GM19455 (cell line): ENCODE measurements around the gene DGKZ.

Experiments
- ATAC-seq: cut with Tn5 transposase; IDR thresholded peaks from one replicate; pipeline ENCODE4 v1.9.1; 2021; ENCODE audit not compliant: unreplicated experiment

Gene DGKZ

DNA sequence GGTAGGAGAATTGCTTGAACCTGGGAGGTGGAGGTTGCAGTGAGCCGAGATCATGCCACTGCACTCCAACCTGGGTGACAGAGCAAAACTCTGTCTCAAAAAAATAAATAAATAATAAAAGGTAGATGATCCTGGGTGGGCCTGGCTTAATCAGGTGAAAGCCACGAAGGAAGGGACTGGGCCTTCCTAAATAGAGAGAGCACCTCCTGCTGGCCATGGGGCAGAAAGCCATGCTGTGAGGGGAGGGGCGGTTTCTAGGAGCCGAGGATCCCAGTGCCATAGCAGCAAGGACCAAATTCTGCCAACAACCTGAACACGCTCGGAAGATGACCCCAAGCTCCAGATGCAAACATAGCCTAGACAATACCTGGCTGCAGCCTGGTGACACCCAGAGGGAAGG, 24.5 kb upstream of the DGKZ start:
- ATAC-seq, result no peak

DNA sequence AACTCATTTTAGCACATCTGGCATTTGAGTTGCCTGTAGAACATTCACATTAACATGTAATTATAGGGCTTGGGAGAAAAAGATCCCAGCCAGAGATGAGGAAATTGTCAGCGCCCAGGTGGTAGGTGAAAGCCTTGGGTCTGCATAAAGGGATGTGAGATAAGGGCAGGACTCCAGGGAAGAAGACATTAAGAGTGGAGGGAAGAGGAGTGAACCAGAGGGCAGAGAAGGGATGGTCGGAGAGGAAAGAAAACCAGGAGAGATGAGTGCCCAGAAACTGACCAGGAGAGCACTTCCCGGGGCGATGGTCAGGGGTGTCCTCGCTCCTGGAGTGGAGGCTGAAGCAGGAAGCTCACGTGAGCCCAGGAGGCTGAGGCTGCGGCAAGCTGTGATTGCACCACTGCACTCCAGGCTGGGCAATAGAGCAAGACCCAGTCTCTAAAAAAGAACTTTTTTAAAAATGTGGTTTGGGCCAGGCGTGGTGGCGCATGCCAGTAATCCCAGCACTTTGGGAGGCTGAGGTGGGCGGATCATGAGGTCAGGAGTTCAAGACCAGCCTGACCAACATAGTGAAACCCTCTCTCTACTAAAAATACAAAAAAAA, 20.3 kb upstream of the DGKZ start:
- ATAC-seq, result no peak

DNA sequence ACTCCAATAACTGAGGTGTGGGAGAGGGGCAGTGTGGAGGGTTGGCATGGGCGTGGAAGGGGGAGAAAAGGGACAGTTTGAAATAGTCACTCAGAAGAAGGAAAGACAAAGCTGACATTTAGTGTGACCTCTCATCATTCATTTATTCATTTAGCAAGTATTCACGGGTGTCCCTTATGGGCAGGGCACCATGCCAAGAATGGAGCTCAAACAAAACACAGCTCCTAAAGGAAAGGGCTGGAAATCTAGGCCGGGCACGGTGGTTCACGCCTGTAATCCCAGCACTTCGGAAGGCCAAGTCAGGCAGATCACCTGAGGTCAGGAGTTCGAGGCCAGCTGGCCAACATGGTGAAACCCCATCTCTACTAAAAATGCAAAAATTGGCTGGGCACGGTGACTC, 19.4 kb upstream of the DGKZ start:
- ATAC-seq, result no peak

DNA sequence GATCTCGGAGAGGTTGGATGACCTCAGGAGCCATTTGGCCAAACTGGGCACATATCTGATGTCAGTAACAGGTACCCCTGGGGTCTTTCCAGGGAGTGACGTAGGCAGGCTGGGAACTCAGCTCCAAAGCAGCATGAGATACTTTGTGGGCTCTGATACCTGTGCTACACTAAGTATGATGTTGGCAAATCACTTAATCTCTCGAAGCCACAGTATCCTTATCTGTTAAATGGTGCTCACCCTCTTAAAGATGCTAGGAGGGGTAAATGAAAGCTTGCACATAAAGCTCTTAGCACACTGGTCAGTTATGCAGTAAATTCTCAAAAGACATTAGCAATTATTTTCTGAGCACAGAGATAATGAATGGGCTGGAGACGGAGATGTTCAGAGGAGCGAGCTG, 17.1 kb upstream of the DGKZ start:
- ATAC-seq, result no peak

DNA sequence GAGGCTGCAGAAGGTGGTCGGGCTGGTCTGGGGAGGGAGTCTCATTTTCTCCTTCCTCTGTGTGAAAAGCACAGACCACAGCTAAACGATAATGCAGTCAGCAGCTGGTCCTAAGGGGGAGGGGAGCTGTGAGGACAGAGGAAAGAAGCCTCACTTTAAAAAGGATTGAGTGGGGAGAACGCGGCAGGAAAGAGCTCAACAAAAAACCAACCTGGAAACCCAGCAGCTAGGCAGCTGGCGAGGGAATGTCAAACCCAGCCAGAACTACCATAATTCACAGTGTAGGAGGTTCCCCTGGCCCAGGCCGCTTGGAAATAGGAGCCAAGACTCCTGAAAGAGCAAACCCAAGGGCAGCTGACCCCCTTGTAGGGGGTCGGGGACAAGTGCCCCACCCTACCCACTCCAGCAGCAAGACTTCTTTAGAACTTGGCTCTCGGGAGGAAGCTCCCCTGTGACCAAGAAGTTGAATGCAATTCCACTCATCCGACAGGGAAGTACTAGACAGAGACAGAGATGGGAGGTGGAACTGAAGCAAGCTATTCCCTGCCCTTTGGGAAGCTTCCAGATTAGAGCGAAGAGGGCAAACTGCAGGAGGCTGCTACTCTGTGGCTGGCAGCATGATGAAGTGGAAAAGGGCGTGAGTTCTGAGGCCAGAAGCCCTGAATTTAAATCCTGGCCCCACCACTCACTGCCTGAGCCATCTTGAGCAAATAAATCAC, 16.5 kb upstream of the DGKZ start:
- ATAC-seq, result no peak

DNA sequence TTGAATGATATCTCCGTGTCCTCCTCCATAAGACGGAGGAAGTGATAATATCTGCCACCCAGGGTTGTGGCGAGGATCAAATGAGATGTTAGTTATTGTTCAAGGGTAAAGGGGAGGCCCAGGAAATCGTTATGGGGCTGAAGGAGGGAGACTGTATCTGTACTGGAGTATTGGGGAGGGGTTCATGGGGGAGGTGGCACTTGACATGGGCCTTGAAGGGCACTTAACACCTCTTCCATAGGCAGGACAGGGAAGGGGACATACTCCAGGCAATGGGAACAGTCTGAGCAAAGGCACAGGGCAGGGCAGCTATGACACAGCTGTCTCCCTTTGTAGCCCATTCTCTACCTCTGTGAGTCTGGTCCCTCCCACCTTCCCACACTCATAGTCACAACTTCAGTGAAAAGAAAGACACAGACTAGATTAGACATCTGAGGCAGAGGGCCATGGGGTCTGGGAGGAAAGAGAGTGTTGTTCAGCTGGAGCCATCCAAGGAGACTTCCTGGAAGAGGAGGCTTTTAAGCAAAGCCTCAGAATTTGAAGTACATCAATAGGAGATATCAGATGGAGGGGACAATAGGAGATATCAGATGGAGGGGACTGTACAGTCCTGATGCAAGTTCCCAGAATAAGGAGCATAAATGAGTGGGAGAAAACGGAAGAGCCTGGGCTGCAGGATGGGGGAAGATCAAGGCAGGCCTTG, 15.8 kb upstream of the DGKZ start:
- no peak for ATAC-seq

DNA sequence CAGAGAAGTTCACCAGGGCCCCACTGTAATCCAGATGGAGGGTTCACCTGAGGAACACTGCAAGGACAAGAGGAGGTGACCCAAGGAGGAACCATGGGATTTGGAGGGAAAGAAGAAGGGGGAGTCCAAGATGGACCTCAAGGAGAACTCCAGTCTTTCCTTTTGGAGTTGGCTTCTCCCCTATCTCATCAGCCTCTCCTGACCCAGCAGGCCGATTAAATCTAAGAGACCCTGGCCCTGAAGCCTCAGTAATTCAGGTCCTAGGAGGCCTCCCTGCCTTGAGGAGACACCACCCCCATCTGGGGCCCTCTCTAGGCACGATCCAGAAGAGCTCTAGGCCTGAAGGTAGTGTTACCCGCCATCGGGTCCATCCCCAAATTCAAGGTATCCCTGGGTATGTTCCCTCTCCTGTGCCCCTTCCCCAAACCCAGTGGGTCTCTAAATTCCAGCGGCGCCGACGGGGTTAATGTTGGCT, 15.1 kb upstream of the DGKZ start:
- ATAC-seq, result no peak

DNA sequence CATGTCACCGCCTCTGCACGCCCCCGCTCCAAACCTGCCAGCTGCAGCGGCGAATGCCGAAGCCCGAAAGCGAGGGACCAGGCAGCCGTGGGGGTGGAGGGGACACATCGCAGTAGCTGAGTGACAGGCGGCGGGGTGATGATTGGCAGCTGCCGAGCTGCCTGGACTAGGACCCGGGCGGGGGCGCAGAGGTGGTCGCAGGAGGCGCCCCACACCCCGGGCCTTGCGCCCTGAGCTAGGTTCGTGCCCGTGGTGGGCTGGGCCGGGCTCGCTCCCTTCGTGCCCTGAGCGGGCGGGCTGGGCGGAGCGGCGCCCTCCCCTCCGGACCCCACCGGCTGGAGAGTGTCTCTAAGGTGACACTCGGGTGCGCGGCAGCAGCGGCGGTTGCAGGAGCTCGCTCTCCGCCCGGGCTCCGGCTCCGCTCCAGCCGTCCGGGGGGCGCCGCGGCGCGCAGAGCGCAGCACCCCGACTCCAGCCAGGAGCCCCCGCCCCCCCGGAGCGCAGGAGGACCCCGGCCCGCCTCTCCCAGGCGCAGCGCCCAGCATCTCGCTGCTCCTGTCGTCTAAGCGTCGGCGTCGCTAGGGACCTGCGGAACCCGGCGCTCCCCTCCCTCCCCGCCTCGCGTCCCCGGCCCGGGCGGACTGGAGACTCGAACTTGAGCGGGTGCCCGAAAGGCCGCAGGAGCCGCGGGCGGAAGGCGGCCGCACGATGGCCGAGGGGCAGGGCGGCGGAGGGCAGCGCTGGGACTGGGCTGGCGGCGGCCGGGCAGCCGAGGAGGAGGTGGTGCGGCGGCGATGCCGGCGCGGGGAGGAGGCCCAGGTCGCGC, 14.5 kb upstream of the DGKZ start:
- no peak for ATAC-seq

DNA sequence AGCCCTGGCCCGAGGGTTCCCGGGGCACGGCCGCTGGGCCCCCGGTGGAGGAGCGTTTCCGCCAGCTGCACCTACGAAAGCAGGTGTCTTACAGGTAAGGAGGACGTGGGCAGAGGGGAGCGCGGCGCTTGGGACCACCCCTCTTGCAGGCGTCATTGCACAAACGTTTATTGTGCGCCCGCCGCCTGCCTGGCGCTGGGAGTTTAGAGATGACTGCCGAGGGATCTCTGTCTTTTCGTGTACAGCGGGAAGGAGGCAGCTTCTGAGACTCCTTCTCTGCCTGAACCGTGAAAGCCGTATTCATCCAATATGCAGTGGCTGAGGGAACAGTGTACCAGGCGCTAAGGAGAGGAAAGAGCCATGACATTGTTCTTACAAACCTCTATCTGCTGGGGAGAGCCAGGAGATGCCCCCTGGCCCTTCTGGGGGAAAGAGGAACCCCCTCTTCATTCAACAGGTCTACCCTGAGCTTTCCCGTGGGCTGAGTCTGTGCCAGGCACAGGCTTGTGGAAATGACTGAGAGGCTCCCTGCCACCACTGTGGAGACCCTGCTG, 13.8 kb upstream of the DGKZ start:
- ATAC-seq, result no peak

DNA sequence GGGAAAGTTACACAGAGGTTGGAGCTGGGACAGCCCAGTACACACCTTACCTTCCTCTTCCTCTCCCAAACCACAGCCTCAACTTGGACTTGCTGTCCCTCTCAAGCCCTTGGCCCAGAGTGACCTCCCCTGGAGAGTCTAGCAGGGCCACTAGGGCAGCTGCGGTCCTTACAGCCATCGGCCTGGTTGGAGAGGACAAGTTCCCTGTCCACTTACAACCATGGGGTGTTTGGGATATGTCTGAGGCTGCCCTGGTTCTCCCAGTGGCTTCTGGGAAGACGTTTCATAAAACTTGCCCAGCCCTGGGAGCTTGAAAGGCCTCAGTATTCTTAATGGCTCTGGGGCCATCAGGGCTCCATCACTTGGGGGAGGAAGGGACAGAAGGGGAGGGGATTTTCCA, 13.1 kb upstream of the DGKZ start:
- no peak for ATAC-seq

DNA sequence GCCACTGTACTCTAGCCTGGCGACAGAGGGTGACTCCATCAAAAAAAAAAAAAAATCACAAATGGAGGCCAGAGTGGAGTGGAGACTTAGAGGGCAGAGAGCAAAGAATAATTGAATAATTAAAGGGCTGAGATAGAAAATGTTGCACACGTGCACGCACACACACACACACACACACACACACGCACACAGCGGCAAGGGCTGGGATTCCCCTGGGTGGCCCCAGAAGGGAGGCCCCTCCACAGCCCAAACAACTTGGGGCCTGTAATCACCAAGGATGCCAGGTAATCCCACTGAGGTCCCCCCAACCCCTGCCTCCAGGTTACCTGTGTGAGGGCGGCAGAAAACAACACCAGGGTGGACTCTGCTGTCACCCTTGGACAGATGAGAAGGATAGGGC, 12.0 kb upstream of the DGKZ start:
- ATAC-seq, result no peak

DNA sequence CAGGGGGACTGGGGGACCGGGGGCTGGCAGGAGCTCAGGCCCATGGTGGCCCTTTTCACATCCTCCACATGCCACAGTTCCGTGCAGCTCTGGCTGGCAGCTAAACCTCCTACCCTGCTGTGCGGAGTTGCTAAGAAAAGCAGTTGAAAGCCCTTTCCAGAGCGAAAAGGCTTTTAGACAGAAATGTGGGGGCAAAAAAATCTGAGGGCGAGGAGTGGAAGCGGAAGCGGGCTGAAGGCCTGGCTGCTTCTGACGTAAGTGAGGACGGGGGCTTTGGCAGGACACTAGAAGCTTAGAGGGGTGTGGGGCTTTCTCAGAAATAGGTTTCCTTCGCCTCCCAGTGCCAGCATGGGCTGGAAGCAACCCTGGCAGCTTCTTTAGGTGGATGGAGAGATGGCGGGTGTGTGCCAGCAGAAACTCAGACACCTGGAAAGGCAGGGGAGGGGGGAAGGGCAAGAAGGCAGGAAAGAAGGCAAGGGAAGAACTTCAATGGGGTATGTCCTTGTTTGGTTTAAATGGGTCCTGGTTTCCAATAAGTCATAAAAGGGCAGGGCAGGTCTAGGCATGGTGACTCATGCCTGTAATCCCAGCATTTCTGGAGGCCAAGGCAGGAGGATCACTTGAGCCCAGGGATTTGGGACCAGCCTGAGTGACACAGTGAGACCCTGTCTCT, 11.2 kb upstream of the DGKZ start:
- no peak for ATAC-seq

DNA sequence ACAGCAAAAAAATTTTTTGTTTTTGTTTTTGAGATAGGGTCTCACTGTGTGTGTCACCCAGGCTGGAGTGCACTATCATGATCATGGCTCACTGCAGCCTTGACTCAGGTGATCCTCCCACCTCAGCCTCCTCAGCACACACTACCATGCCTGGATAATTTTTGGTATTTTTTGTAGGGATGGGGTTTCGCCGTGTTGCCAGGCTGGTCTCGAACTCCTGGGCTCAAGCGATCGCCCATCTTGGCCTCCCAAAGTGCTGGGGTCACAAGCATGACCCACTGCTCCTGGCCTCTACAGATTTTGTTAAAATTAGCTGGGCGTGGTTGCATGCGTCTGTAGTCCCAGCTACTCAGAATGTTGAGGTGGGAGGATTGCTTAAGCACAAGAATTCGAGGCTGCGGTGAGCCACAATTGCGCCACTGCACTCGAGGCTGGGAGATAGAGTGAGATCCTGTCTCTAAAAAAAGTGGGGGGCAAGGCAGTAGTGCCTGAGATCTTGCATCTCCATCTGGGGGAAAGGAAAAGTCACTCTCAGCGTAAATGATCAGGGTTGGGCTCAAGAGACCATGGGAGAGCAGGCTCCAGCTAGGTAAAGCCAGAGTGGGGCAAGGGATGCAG, 10.6 kb upstream of the DGKZ start:
- ATAC-seq, result no peak

DNA sequence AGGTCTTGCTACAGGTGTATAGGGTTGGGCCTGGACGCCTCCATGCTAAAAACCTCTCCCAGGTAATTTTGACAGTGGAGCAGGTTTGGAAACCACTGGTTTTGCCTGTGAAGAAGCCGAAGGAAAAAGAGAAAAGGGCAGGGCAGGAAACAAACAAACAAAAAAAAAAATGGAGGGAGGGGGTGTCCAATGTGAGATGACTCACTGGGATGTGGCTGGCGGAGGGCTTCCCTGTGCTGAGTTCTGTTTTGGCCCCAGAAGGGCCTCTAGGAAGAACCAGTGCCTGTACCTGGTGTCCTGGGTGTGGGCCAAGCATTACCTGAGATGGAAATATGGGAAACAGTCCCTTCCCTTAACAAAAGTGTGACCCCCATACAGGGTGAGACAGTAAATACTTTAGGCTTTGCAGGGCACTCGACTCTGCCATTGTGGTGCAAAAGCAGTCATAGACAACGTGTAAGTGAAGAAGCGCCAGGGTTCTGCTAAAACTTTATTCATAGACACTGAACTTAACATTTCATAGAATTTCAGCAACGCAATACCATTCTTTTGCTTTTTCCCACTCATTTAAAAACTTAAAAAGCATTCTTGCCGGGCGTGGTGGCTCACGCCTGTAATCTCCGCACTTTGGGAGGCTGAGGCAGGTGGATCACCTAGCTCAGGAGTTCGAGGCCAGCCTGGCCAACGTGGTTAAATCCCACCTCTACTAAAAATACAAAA, 9.5 kb upstream of the DGKZ start:
- no peak for ATAC-seq

DNA sequence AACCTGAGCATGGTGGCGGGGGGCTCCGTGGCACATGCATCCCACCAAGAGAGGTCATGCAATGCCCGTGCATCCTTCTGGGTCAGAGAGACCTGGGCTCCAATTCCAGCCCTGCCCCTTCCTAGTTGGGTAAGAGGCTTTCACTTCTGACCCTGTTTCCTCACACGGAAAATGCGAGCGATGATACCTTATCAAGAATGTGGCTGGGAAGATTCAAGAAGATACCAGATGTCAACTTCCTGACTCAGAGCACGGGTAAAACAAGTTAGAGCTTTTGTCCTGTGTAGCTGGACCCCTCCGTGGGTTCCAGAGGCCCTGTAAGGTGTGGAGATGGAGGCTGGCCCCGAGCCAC, 8.7 kb upstream of the DGKZ start:
- no peak for ATAC-seq

DNA sequence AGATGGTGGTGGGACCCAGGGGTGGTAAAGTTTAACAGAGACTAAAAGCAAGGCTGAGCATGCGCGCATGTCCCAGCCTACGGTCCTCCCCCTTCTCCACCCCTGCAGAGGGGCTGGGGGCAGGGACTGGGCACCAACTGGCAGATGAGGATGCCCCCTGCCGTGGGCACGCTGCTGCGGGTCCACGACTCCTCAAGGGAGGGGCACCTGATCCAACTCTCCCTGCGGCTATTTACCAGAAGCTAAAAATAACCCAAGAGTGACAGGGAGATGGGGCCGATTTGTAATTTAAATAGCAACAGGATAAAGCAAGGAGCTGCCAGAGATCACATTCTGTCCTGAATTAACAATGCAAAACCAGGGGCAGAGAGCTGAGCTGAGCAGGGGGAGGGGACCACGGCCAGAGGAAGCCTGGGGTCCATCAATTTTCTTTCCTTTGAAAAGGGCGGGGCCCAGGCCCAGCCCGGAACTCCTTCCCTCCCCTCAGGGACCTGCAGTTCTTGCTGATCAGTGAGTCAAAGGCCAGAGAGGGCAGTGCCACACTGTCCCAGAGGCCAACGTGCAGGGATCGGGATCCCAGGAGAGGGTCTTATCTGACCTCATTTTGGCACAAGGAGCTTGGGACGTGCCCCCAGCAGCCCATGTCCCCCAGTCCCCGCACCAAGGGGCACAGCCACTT, 8.1 kb upstream of the DGKZ start:
- no peak for ATAC-seq

DNA sequence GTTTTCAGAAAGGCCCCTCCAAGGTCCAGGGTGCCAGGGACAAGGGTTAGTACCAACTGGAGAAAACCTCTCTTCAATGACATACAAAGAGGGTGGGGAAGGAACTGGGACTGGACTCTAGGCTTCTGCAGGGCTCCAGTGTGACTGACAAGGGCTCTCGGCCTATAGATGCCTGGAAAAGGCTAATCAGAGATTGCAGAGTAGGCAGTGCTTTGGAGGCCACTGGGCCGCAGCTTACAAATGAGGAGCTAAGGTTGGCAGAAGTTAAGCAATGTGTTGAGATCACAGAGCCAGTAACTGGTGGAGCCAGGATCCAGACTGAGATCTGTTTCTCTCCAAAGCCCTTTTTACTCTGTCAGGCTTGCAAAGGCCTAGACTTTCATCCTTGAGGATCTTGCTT, 7.4 kb upstream of the DGKZ start:
- ATAC-seq, result no peak

DNA sequence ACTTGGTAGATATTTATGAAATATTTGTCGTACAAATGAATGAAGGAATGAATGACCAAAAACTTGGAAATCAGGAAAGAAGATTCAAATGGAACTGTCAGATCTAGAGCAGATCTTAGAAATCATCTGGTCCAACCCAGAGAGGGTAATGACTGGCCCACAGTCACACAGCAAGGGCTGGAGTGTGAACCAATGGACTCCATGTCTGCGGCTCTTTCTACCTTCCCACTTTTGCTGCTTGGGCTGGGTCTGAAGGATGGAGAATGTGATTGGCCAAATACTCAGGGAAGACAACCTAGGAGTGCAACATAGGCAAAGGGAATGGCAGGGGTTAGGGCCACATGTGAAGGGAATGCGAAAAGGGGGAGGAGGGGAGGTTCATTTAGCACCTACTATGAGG, 5.8 kb upstream of the DGKZ start:
- no peak for ATAC-seq

DNA sequence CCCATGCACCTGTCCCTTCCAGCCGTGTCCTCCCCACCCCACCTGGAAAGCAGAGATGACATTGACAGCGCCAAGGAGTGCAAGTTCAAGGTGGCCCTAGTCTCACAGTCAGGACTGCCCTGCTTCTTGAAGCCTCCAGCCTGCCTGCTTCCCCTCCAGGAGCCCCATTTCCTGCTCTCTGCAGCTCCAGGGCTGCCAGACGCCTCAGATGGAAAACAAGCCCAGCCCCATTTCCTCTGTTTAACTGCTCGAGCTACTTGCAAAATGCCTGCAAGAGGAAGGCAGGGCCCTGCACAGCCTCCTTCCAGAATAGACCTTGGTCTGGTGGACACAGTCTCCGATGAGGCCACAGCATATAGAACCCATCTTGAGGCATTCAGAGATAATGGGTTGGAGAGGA, 5.0 kb upstream of the DGKZ start:
- no peak for ATAC-seq
